RCC 7860 (cell line): Measurements from ENCODE around the gene HBZ.
"Not testable (repeated sequence)": the region's sequence is repeated elsewhere in the genome, so short reads cannot be mapped to it uniquely, and the experiment has no call there.

Experiments
- DNase-seq: peaks from one replicate; pipeline ENCODE4 v3.0.0-alpha.2; 2015; ENCODE audit warnings: low spot score
- FAIRE-seq: peaks from 2 replicates; lab custom pipeline; 2012; peaks lifted over from hg19 to GRCh38; lab: Jason Lieb, UNC

The HBZ gene

DNA sequence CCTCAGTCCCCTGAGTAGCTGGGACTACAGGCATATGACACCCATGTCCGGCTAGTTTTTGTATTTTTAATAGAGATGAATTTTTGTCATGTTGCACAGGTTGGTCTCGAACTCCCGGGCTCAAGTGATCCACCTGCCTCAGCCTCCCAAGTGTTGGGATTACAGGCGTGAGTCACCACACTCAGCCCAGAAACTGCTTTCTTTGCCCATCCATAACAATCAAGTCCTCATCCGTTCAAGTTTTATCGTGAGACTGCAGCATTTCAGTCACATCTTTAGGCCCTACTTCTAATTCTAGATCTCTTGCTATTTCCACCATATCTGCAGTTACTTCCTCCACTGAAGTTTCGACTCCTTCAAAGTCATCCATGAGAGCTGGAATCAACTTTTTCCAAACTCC lies 20.3 kb upstream of the HBZ start:
- DNase-seq, result no peak
- no peak for FAIRE-seq

- no peak for FAIRE-seq
Observed at GRCh38 chr16:133716-134115, 18.7 kb upstream of the HBZ start.

DNA sequence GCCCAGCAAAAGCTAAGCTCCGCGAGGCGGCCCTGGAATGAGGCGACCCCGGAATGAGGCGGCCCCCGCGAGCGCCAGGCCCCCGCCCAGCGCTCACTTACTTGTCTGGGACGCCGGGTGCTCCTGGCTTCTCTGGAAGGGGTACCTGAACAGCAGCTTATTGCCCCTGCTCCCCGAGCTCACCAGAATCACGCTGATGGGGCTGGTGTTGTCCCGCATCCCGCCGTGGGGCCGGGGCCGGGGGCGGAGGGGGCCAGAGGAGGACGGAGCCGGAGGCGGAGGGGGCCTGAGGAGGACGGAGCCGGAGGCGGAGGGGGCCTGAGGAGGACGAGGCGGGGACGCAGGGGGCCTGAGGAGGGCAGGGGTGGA lies 14.4 kb upstream of the HBZ start:
- FAIRE-seq (no peak), DNase-seq (no peak)

More at GRCh38 chr16:133716-134115, 18.7 kb upstream of the HBZ start:
- no peak for DNase-seq

GRCh38 chr16:140175-140857 lies 12.1 kb upstream of the HBZ start:
- no peak for DNase-seq
- no peak for FAIRE-seq

- FAIRE-seq (no peak), DNase-seq (no peak)
Observed at GRCh38 chr16:142405-142967, 10.0 kb upstream of the HBZ start.

GRCh38 chr16:143047-143446 lies 9.4 kb upstream of the HBZ start:
- DNase-seq (no peak), FAIRE-seq (no peak)

DNA sequence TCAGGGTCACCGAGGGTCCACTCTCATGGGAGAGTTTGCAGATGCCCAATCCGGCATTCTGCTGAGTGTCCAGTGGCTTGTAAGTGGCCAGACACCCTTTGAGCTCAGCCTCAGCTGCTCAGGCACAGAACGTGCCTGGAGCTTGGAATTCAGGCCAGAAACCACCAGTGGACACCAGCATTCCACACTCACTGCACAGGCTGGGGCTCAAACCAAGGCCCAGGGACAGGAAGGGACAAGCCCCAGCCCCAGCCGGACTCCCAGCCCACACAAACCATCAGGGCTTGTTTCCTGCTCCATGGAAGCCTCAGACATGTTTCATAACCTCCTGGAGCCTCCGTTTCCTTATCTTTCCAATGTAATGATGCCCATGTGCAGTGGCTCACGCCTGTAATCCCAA lies 9.0 kb upstream of the HBZ start:
- DNase-seq (no peak), FAIRE-seq (no peak)

- FAIRE-seq, result no peak
- no peak for DNase-seq
Observed at GRCh38 chr16:144797-145252, 7.6 kb upstream of the HBZ start.

DNA sequence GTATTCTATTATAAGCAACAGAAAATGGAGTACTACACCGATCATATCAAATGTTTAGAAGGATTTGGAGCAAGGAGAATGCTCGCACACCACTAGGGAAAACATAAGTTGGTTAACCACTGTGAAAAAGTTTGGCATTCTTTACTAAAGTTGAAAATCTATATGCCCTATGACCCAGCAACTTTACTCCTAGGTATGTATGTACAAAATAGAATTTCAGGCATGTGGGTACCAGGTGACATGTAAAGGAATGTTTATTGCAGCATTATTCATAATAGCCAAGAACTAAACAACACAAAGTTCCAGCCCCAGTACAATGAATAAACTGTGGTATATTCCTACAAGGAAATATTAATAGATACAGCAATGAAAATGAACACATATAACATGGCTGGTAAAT lies 5.8 kb upstream of the HBZ start:
- DNase-seq (no peak), FAIRE-seq (no peak)

GRCh38 chr16:149024-149660 lies 3.3 kb upstream of the HBZ start:
- DNase-seq (no peak), FAIRE-seq (no peak)

GRCh38 chr16:153129-153521 lies 681 bp downstream of the HBZ start:
- FAIRE-seq, DNase-seq: not testable (repeated sequence)

DNA sequence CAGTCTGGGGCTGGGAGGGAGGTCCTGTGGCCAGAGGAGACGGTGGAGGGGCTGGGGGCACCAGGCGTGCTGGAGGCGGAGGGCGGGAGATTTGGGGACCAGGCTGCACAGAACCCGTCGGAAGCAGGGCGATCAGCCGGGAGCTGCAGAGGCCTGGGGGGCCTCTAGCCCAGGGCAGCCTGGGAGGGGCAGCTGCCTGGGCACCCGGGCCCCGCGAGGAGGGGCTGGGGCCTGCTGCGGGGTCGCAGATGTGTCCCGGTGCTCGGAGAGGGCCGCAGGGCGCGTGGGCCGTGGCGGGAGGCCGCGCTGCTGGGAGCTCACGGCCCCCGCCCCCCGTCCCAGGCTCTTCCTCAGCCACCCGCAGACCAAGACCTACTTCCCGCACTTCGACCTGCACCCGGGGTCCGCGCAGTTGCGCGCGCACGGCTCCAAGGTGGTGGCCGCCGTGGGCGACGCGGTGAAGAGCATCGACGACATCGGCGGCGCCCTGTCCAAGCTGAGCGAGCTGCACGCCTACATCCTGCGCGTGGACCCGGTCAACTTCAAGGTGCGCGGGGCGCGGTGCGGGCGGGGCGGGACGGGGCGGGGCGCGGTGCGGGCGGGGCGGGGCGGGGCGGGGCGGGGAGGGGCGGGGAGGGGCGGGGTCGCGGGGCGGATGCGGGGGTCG lies 1.2 kb downstream of the HBZ start:
- FAIRE-seq, DNase-seq: not testable (repeated sequence)

- FAIRE-seq (no peak), DNase-seq (no peak)
Observed at GRCh38 chr16:154217-155030, 2.0 kb downstream of the HBZ start.

- no peak for DNase-seq
- FAIRE-seq, result no peak
Observed at GRCh38 chr16:155031-155398, 2.6 kb downstream of the HBZ start.

GRCh38 chr16:159136-159849 lies 6.8 kb downstream of the HBZ start:
- DNase-seq, result no peak

DNA sequence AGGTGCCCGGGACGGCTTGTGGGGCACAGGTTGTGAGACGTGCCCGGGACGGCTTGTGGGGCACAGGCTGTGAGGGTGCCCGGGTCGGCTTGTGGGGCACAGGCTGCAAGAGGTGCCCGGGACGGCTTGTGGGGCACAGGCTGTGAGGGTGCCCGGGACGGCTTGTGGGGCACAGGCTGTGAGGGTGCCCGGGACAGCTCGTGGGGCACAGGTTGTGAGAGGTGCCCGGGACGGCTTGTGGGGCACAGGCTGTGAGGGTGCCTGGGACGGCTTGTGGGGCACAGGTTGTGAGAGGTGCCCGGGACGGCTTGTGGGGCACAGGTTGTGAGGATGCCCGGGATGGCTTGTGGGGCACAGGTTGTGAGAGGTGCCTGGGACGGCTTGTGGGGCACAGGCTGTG lies 7.8 kb downstream of the HBZ start:
- not testable (repeated sequence) for FAIRE-seq

More at GRCh38 chr16:159136-159849, 6.8 kb downstream of the HBZ start:
- FAIRE-seq, result no peak

GRCh38 chr16:160691-161190 lies 8.3 kb downstream of the HBZ start:
- no peak for DNase-seq
- no peak for FAIRE-seq

More for the DNA sequence above, 7.8 kb downstream of the HBZ start:
- not testable (repeated sequence) for DNase-seq

- DNase-seq (no peak), FAIRE-seq (no peak)
Observed at GRCh38 chr16:162271-162991, 10.0 kb downstream of the HBZ start.

DNA sequence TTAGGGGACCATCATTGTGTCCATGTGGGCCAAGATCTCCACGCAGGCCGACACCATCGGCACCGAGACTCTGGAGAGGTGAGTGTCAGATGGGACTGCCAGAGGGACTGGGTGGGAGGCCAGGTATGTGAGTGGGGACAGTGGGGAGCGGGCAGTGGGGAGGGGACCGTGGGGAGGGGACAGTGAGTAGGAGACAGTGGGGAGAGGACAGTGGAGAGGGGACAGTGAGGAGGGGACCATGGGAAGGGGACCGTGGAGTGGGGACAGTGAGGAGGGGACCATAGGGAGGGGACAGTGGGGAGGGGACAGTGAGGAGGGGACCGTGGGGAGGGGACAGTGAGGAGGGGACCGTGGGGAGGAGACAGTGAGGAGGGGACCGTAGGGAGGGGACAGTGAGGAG lies 10.7 kb downstream of the HBZ start:
- not testable (repeated sequence) for DNase-seq, FAIRE-seq
